Uterus (tissue), 4 donors: ENCODE data around the gene SRC. TPM values are rescaled to one million over a fixed set of nuclear protein-coding genes. Genes with fewer than 3 reads are reported as not detected.

Experiments
- DNase-seq, 2 donors: peaks; one replicate each; pipeline ENCODE4 v3.0.0-alpha.2; 2019 to 2020
- H3K27ac ChIP-seq, 2 donors: fragments of 200-600 bp; sonication (generic); 1 replicate in 1 of 2; 2 replicates in 1 of 2; pipeline ENCODE4 v1.5.1; 2016 to 2018
- H3K27me3 ChIP-seq, 2 donors: fragments of 200-600 bp; sonication (generic); one replicate each; pipeline ENCODE4 v1.5.1; 2018 to 2019; ENCODE audit warnings: control low read depth in 1 of 2
- H3K36me3 ChIP-seq, 2 donors: fragments of 200-600 bp; sonication (generic); one replicate each; pipeline ENCODE4 v1.5.1; 2019; ENCODE audit warnings: control low read depth in 1 of 2
- H3K4me1 ChIP-seq, 2 donors: fragments of 200-600 bp; sonication (generic); one replicate each; pipeline ENCODE4 v1.5.1; 2018 to 2019; ENCODE audit warnings: control low read depth in 1 of 2
- H3K4me3 ChIP-seq, 2 donors: fragments of 200-600 bp; sonication (generic); 1 replicate in 1 of 2; 2 replicates in 1 of 2; pipeline ENCODE4 v1.5.1; 2018 to 2019; ENCODE audit warnings: mild to moderate bottlenecking in 1 of 2
- H3K9me3 ChIP-seq, 2 donors: fragments of 200-600 bp; sonication (generic); one replicate each; pipeline ENCODE4 v1.5.1; 2019; ENCODE audit warnings: control low read depth in 1 of 2
- POLR2A ChIP-seq, 2 donors: fragments of 450-650 bp; IDR thresholded peaks; one replicate each; pipeline ENCODE4 v1.6.1; 2016; ENCODE audit warnings: antibody characterized with exemption in 2 of 2, mild to moderate bottlenecking in 1 of 2, moderate library complexity in 1 of 2
- intact Hi-C: fragments of 100-400 bp; cut with DNase I; formaldehyde crosslinking; loops from one replicate; pipeline ENCODE4 v1.15.1; 2023; ENCODE audit warnings: low total_unique reads
- total RNA-seq, 4 donors: library from RNA; depleted of rRNA in 3 of 4; stranded (reverse); fragments of >200 nt in 3 of 4; gene quantifications; one replicate each; pipeline versions ENCODE4 v1.1.0 to v1.2.4, GENCODE V29; 2014 to 2023
- TF ChIP-seq, protein P1 (sequence below), 4 experiments: fragments of 200-600 bp in 2 of 4; fragments of 450-650 bp in 2 of 4; sonication (generic) in 2 of 4; IDR thresholded peaks; one replicate each; pipeline ENCODE4 v1.5.1; 2016 to 2019; ENCODE audit warnings: antibody characterized with exemption in 4 of 4, mild to moderate bottlenecking in 2 of 4, moderate library complexity in 1 of 4
- donor health status: DM: yes; HTN: yes; CAD: no.

SRC gene
- total RNA-seq, 4 donors from 2014 or later = 25.0 to 110 (median 34.1) TPM

- Histone ChIP-seq H3K27ac (no peak overlapping the region), H3K36me3 (no peaks in the 10 kb centered on the region), H3K4me1 (no peaks in the 10 kb centered on the region), H3K9me3 (no peaks in the 10 kb centered on the region), H3K4me3 (no peak overlapping the region), H3K27me3 (no peaks in the 10 kb centered on the region)
- no peak for TF ChIP-seq POLR2A (IDR thresholded peaks at IDR 0.05)
- TF ChIP-seq, protein P1, sequence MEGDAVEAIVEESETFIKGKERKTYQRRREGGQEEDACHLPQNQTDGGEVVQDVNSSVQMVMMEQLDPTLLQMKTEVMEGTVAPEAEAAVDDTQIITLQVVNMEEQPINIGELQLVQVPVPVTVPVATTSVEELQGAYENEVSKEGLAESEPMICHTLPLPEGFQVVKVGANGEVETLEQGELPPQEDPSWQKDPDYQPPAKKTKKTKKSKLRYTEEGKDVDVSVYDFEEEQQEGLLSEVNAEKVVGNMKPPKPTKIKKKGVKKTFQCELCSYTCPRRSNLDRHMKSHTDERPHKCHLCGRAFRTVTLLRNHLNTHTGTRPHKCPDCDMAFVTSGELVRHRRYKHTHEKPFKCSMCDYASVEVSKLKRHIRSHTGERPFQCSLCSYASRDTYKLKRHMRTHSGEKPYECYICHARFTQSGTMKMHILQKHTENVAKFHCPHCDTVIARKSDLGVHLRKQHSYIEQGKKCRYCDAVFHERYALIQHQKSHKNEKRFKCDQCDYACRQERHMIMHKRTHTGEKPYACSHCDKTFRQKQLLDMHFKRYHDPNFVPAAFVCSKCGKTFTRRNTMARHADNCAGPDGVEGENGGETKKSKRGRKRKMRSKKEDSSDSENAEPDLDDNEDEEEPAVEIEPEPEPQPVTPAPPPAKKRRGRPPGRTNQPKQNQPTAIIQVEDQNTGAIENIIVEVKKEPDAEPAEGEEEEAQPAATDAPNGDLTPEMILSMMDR (IDR thresholded peaks at IDR 0.05) = no peak
- no peak for DNase-seq
- intact Hi-C loops = no loop called here
Measured at GRCh38 chr20:37395410-37395797, 49.5 kb downstream of the SRC start.

GRCh38 chr20:37395921-37396415 is 50.0 kb downstream of the SRC start:
- TF ChIP-seq, protein P1 (IDR thresholded peaks at IDR 0.05) = no peak
- TF ChIP-seq POLR2A (IDR thresholded peaks at IDR 0.05) = no peak
- H3K4me1 ChIP-seq = no peaks in the 10 kb centered on the region
- H3K4me3 ChIP-seq = no peak overlapping the region
- no peaks in the 10 kb centered on the region for H3K27me3 ChIP-seq
- intact Hi-C loops = no loop called here
- DNase-seq = no peak
- H3K27ac ChIP-seq = no peak overlapping the region
- H3K36me3 ChIP-seq = no peaks in the 10 kb centered on the region
- H3K9me3 ChIP-seq = no peaks in the 10 kb centered on the region

- no peaks in the 10 kb centered on the region for H3K27me3 ChIP-seq
- no peak for DNase-seq
- intact Hi-C loops = no loop called here
- H3K27ac ChIP-seq = no peak overlapping the region
- H3K36me3 ChIP-seq = no peaks in the 10 kb centered on the region
- no peaks in the 10 kb centered on the region for H3K9me3 ChIP-seq
- H3K4me1 ChIP-seq = no peaks in the 10 kb centered on the region
- H3K4me3 ChIP-seq = no peak overlapping the region
- TF ChIP-seq, protein P1 (IDR thresholded peaks at IDR 0.05) = no peak
- TF ChIP-seq POLR2A (IDR thresholded peaks at IDR 0.05) = no peak
Measured at GRCh38 chr20:37396416-37397075, 50.6 kb downstream of the SRC start.

GRCh38 chr20:37397076-37397953 is 51.4 kb downstream of the SRC start:
- intact Hi-C loops = no loop called here
- Histone ChIP-seq H3K27ac (no peak overlapping the region), H3K36me3 (no peaks in the 10 kb centered on the region), H3K27me3 (no peaks in the 10 kb centered on the region), H3K4me3 (no peak overlapping the region), H3K4me1 (no peaks in the 10 kb centered on the region), H3K9me3 (no peaks in the 10 kb centered on the region)
- no peak for TF ChIP-seq POLR2A (IDR thresholded peaks at IDR 0.05)
- TF ChIP-seq, protein P1 (IDR thresholded peaks at IDR 0.05) = no peak
- no peak for DNase-seq
